ENCODE measurements around the gene VPREB3.

GRCh38 chr22:23745791-23746190 lies 8.4 kb downstream of the VPREB3 start:
- no peak for TF ChIP-seq CTCF (IDR thresholded peaks at IDR 0.05)
- TF ChIP-seq POLR2A (IDR thresholded peaks at IDR 0.05), result no peak

Data from breast epithelium (tissue), 3 donors.